GM18909 (cell line): ENCODE data around the gene PCCB.

Source experiments
- ATAC-seq: cut with Tn5 transposase; IDR thresholded peaks from one replicate; pipeline ENCODE4 v1.9.1; 2021; ENCODE audit warnings: mild to moderate bottlenecking; ENCODE audit not compliant: unreplicated experiment, poor library complexity

The PCCB gene

GRCh38 chr3:136378011-136378410 is 127.9 kb downstream of the PCCB start:
- no peak for ATAC-seq
